OCI-LY7 (cell line): ENCODE results near the gene UNC13B. TPM values are rescaled to one million over a fixed set of nuclear protein-coding genes. Genes with fewer than 3 reads are reported as not detected.

ENCODE experiments used
- Bru-seq: library from RNA; stranded (reverse); fragments of 400-500 nt; gene quantifications from one replicate; lab custom pipeline; 2021; lab: Mats Ljungman, UMichigan
- BruChase-seq, 2 experiments: library from RNA; stranded (reverse); fragments of 400-500 nt; gene quantifications; one replicate each; lab custom pipeline; 2021; lab: Mats Ljungman, UMichigan
- BruUV-seq: library from RNA; stranded (reverse); fragments of 400-500 nt; replicated peaks from 2 replicates; lab custom pipeline; 2021; lab: Mats Ljungman, UMichigan
- CTCF ChIA-PET: fragments of 300-600 bp; sonication (Branson Sonifier 250); formaldehyde crosslinking; loops from one replicate; lab custom pipeline; 2022; ENCODE audit warnings: antibody characterized with exemption; ENCODE audit not compliant: unreplicated experiment; lab: Charles Lee
- POLR2A ChIA-PET: fragments of 300-600 bp; sonication (Branson Sonifier 250); formaldehyde crosslinking; loops from one replicate; lab custom pipeline; 2022; ENCODE audit warnings: antibody characterized with exemption; lab: Charles Lee
- DNase-seq: peaks from one replicate; pipeline ENCODE4 v3.0.0-alpha.2; 2015; ENCODE audit warnings: low spot score
- H2AFZ ChIP-seq: fragments of 200-600 bp; sonication (generic), shearing (Covaris generic); 2 replicates; pipeline ENCODE4 v1.6.1; 2014; ENCODE audit warnings: mild to moderate bottlenecking, antibody characterized with exemption, low read length, moderate library complexity
- H3K27ac ChIP-seq: fragments of 200-600 bp; sonication (generic); 2 replicates; pipeline ENCODE4 v1.5.1; 2014; ENCODE audit warnings: mixed run types, low read depth, mild to moderate bottlenecking, moderate library complexity, low read length, inconsistent platforms; ENCODE audit not compliant: poor library complexity, severe bottlenecking
- H3K36me3 ChIP-seq: fragments of 200-600 bp; sonication (generic); 2 replicates; pipeline ENCODE4 v1.6.1; 2014; ENCODE audit warnings: mild to moderate bottlenecking, antibody characterized with exemption, low read length, moderate library complexity, mixed read lengths; ENCODE audit not compliant: insufficient read depth
- H3K4me1 ChIP-seq: fragments of 200-600 bp; sonication (generic); 2 replicates; pipeline ENCODE4 v1.5.1; 2014; ENCODE audit warnings: mild to moderate bottlenecking, low read length; ENCODE audit not compliant: insufficient read depth, poor library complexity, severe bottlenecking
- H3K4me2 ChIP-seq: fragments of 200-600 bp; sonication (generic); 2 replicates; pipeline ENCODE4 v1.6.1; 2014; ENCODE audit warnings: mild to moderate bottlenecking, low read length
- H3K4me3 ChIP-seq: fragments of 200-600 bp; sonication (generic); 2 replicates; pipeline ENCODE4 v1.5.1; 2014; ENCODE audit warnings: mild to moderate bottlenecking, low read depth, low read length; ENCODE audit not compliant: poor library complexity, severe bottlenecking
- H3K79me2 ChIP-seq: fragments of 200-600 bp; sonication (generic); 2 replicates; pipeline ENCODE4 v1.6.1; 2016; ENCODE audit warnings: low read depth, mild to moderate bottlenecking, low read length, moderate library complexity, mixed read lengths; ENCODE audit not compliant: insufficient read depth
- H3K9me2 ChIP-seq: fragments of 200-600 bp; sonication (generic); 2 replicates; pipeline ENCODE4 v1.6.1; 2016; ENCODE audit warnings: mild to moderate bottlenecking, low read length, mixed read lengths; ENCODE audit not compliant: insufficient read depth
- H3K9me3 ChIP-seq: fragments of 200-600 bp; sonication (generic); 2 replicates; pipeline ENCODE4 v1.6.1; 2014; ENCODE audit warnings: mild to moderate bottlenecking, mixed run types, low read length, mixed read lengths
- H4K20me1 ChIP-seq: fragments of 200-600 bp; sonication (generic); 2 replicates; pipeline ENCODE4 v1.6.1; 2014; ENCODE audit warnings: mild to moderate bottlenecking, antibody characterized with exemption, low read length, moderate library complexity, mixed read lengths; ENCODE audit not compliant: insufficient read depth
- EZH2phosphoT487 ChIP-seq: fragments of 200-600 bp; sonication (generic); IDR thresholded peaks from 2 replicates; pipeline ENCODE4 v1.6.1; 2018; ENCODE audit warnings: low read depth, borderline replicate concordance, mild to moderate bottlenecking, mixed run types, antibody characterized with exemption, low read length, moderate library complexity, mixed read lengths
- intact Hi-C: fragments of 100-400 bp; cut with micrococcal nuclease; formaldehyde crosslinking; loops from one replicate; pipeline ENCODE4 v1.10.0; 2022; ENCODE audit not compliant: unreplicated experiment
- long read RNA-seq: library from polyadenylated mRNA; stranded (forward); transcript quantifications from one replicate; pipeline ENCODE4 v2.0.0, GENCODE V29; 2022
- total RNA-seq, 2 experiments: library from RNA; depleted of rRNA in 1 of 2; stranded (reverse); fragments of >200 nt in 1 of 2; shearing (Covaris generic) in 1 of 2; gene quantifications; 2 replicates each; pipeline ENCODE4 v1.2.3, GENCODE V29; 2014 to 2022
- TF ChIP-seq, protein P1 (sequence below): fragments of 200-600 bp; sonication (generic); conservative IDR thresholded peaks from 2 replicates; pipeline ENCODE4 v1.5.1; 2014; ENCODE audit warnings: mild to moderate bottlenecking, antibody characterized with exemption, low read length, moderate library complexity, mixed read lengths

The UNC13B gene
- total RNA-seq (2014; rRNA removed; shearing (Covaris generic)) (1.7 and 4.8 TPM in 2 replicates), total RNA-seq (2022) (5.8 and 6.6 TPM in 2 replicates), Bru-seq, nascent RNA (percentile 38 among the genes with signal in this experiment), BruChase-seq, experiment 1, labeled RNA remaining after a 6-hour chase (percentile 37 among the genes with signal in this experiment), BruChase-seq, experiment 2, labeled RNA remaining after a 2-hour chase (percentile 34 among the genes with signal in this experiment)
- long read RNA-seq, full-length matches to known transcripts: 4 of 10 reads
- long read RNA-seq, partial matches to known transcripts: 1 of 10 reads
- long read RNA-seq, other reads (novel, unspliced or antisense): 5 of 10 reads

DNA sequence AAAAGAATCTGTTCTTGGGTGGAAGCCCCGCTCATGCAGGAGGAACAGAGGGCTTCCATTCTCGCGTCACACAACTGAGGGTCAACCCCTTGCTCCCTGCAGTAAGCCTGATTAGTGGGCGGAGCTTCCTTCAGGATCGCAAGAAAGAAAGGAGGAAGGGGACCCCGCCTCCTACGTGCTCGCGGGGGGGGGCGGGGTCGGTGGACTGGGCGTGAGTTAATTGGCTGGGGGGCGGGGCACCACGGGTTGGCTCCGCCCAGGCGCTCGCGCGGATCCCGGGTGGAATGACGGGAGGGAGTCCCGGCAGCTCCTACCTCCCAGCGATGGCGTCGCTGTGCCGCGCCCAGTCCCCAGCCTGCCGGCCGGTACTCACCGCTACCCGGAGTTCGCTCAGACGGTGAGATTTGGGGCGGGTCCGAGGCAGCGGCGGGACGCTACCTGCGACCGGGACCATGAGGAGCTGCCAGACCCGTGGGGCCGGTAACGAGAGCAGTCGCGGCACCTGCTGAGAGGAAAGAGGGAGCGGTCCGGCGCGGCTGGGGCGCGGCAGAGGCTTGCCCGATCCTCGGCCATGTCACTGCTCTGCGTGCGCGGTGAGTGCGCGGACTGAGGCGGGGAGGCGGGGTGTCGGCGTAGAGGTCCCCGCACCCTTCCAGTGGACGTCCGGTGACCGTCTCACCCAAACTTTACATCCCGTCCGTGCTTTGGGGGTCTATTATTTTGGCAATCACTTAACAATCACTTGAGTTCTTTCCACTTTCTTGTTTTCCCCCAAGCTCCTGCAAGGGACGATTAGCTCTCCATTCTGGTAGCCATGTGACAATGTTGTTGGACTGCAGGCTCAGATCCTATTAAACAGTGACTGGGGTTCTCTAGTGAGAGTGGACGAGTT is at the start of gene UNC13B:
Gene UNC13B (plus strand): TSS at position 297 of the 892 bp plus-strand sequence. CDS start 275 bp downstream, at position 572.
- ChIA-PET CTCF (interaction anchor here (0.5 to 0.6 kb wide), 3 partner anchors 48 to 515 kb away, joined by 3 read pairs; partner anchors contain the start of gene GALT), POLR2A (interaction anchor here (0.6 to 1.7 kb wide), 7 partner anchors 20 to 515 kb away, joined by 3 to 4 read pairs (median 3); no protein-coding TSS in a partner anchor)
- Histone ChIP-seq H3K4me1 (peaks cover 34% of the 10 kb centered on the region), H3K4me2 (peak within 1 kb of the TSS; percentile 73), H3K9me3 (no peaks in the 10 kb centered on the region), H3K36me3 (no peaks in the 10 kb centered on the region), H3K9me2 (no peaks in the 10 kb centered on the region), H3K27ac (no peak within 1 kb of the TSS), H3K79me2 (no peaks in the 10 kb centered on the region), H2AFZ (peak within 1 kb of the TSS; percentile 94), H4K20me1 (no peaks in the 10 kb centered on the region), H3K4me3 (peak within 1 kb of the TSS; percentile 79)
- no TSS peak for BruUV-seq
- peak; percentile 93 for DNase-seq
- intact Hi-C loops: loop anchor here (1.0 to 5.0 kb wide), 2 partner anchors 46 to 175 kb away; partner anchors contain the start of gene DNAJB5
- no peak for TF ChIP-seq EZH2phosphoT487
- TF ChIP-seq, protein P1, sequence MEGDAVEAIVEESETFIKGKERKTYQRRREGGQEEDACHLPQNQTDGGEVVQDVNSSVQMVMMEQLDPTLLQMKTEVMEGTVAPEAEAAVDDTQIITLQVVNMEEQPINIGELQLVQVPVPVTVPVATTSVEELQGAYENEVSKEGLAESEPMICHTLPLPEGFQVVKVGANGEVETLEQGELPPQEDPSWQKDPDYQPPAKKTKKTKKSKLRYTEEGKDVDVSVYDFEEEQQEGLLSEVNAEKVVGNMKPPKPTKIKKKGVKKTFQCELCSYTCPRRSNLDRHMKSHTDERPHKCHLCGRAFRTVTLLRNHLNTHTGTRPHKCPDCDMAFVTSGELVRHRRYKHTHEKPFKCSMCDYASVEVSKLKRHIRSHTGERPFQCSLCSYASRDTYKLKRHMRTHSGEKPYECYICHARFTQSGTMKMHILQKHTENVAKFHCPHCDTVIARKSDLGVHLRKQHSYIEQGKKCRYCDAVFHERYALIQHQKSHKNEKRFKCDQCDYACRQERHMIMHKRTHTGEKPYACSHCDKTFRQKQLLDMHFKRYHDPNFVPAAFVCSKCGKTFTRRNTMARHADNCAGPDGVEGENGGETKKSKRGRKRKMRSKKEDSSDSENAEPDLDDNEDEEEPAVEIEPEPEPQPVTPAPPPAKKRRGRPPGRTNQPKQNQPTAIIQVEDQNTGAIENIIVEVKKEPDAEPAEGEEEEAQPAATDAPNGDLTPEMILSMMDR: no peak

DNA sequence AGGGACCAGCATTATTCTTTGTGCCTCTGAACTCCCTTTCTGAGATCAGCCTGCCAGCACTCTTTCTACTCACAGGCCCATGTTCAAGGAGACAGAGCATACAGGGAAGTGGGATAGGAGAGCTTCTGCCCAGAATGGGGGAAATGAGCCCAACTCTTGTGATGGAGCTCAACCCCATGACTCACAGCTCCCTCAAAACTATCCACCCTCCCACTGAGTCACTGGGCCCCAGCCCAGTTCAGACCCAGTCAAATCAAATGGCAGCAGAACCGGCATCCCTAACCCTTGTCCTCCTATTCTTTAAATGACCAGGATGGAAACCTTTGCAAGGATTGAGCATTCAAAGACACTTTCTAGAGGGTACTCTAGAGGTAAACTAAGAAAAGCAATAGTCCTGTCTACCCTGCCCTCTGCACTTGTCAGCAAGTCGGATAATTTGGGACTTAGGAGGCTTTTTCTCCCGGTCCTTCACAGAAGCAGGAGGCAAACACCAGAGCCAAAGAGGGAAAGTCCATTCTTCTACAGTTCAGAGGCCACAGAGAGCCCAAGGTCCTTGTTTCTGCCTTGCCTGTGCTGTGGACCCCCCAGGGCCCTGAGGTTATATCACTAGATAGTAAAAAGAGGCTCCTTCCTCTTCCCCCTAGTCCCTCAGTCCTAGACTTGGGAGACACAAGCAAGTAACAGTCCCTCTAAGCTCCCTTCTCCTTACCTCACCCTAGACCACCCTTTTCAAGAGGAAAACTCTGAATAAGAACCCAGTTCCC is 49.4 kb upstream of the UNC13B start:
- peak overlapping the region; percentile 62; the same call in 1 of the 2 replicates for H2AFZ ChIP-seq
- BruUV-seq: no TSS peak
- no peaks in the 10 kb centered on the region for H3K9me3 ChIP-seq
- CTCF ChIA-PET: no interaction called here
- H3K4me2 ChIP-seq: peak overlapping the region; percentile 67
- intact Hi-C loops: no loop called here
- no peak for DNase-seq
- H3K36me3 ChIP-seq: no peaks in the 10 kb centered on the region
- peak overlapping the region; percentile 72 for H3K4me3 ChIP-seq
- H3K4me1 ChIP-seq: peaks cover 43% of the 10 kb centered on the region
- no peaks in the 10 kb centered on the region for H3K9me2 ChIP-seq
- no peak overlapping the region for H3K27ac ChIP-seq
- H3K79me2 ChIP-seq: no peaks in the 10 kb centered on the region
- POLR2A ChIA-PET: interaction anchor here (1.2 to 4.3 kb wide), 2 partner anchors 9 to 211 kb away, joined by 3 to 24 read pairs; partner anchors contain the start of gene STOML2
- TF ChIP-seq EZH2phosphoT487: no peak
- TF ChIP-seq, protein P1: no peak
- H4K20me1 ChIP-seq: no peaks in the 10 kb centered on the region
